Endodermal cell (in vitro differentiated cells): ENCODE measurements around the gene MID2. TPM values are rescaled to one million over a fixed set of nuclear protein-coding genes. Genes with fewer than 3 reads are reported as not detected.
"Not testable (repeated sequence)": the region's sequence is repeated elsewhere in the genome, so short reads cannot be mapped to it uniquely, and the experiment has no call there.

Experiments used
- DNase-seq: peaks from one replicate; pipeline ENCODE4 v3.0.0-alpha.2; 2017
- H3K27ac ChIP-seq: 2 replicates; pipeline ENCODE4 v1.5.1; 2013; ENCODE audit warnings: mild to moderate bottlenecking, low read depth, low read length, moderate library complexity
- H3K27me3 ChIP-seq: 2 replicates; pipeline ENCODE4 v1.6.1; 2013; ENCODE audit warnings: mild to moderate bottlenecking, low read length, moderate library complexity; ENCODE audit not compliant: insufficient read depth, control insufficient read depth, poor library complexity, severe bottlenecking
- H3K36me3 ChIP-seq: 2 replicates; pipeline ENCODE4 v1.7.0; 2013; ENCODE audit warnings: mild to moderate bottlenecking, low read length, moderate library complexity; ENCODE audit not compliant: control insufficient read depth, insufficient read depth
- H3K4me1 ChIP-seq: one replicate; pipeline ENCODE4 v1.7.0; 2013; ENCODE audit warnings: low read length; ENCODE audit not compliant: control insufficient read depth, insufficient read depth
- H3K4me3 ChIP-seq: 2 replicates; pipeline ENCODE4 v1.5.1; 2013; ENCODE audit warnings: mild to moderate bottlenecking, low read length, moderate library complexity
- H3K9ac ChIP-seq: 2 replicates; pipeline ENCODE4 v1.6.1; 2013; ENCODE audit warnings: mild to moderate bottlenecking, low read length, moderate library complexity; ENCODE audit not compliant: poor library complexity, severe bottlenecking; ENCODE audit errors: extremely low read depth
- H3K9me3 ChIP-seq: 2 replicates; pipeline ENCODE4 v1.6.1; 2013; ENCODE audit warnings: mild to moderate bottlenecking, low read length, moderate library complexity; ENCODE audit not compliant: control insufficient read depth
- H3K27ac Mint-ChIP-seq: 2 replicates; pipeline ENCODE4 v1.8.0; 2020; ENCODE audit warnings: mixed read lengths
- H3K27me3 Mint-ChIP-seq: 2 replicates; pipeline ENCODE4 v1.8.0; 2021; ENCODE audit warnings: mild to moderate bottlenecking, mixed read lengths; ENCODE audit not compliant: insufficient read depth
- H3K36me3 Mint-ChIP-seq: 2 replicates; pipeline ENCODE4 v1.8.0; 2020; ENCODE audit warnings: low read depth, mixed read lengths
- H3K4me1 Mint-ChIP-seq: 2 replicates; pipeline ENCODE4 v1.8.0; 2020; ENCODE audit warnings: mixed read lengths
- H3K4me3 Mint-ChIP-seq: 2 replicates; pipeline ENCODE4 v1.8.0; 2020; ENCODE audit warnings: mild to moderate bottlenecking, moderate library complexity, mixed read lengths
- H3K9me3 Mint-ChIP-seq: 2 replicates; pipeline ENCODE4 v1.8.0; 2020; ENCODE audit warnings: mild to moderate bottlenecking, mixed read lengths
- CTCF ChIP-seq: fragments of 200-600 bp; sonication (generic); conservative IDR thresholded peaks from 2 replicates; pipeline ENCODE4 v1.5.0; 2021; ENCODE audit warnings: antibody characterized with exemption, mild to moderate bottlenecking
- WGBS, 2 experiments: methylation state at CpG; one replicate each; pipeline versions ENCODE4 v1.1.5 to v1.1.7; 2013; ENCODE audit warnings: missing lambda C conversion rate in 2 of 2, mixed read lengths in 1 of 2; ENCODE audit not compliant: insufficient coverage in 1 of 2, insufficient read length in 1 of 2; 5-methylcytosine and 5-hydroxymethylcytosine counted together
- total RNA-seq, 2 donors: library from RNA; stranded (reverse); fragmentation: NEBNext Ultra II Directional in 1 of 2; extraction: Animal tissue kit (Norgen Biotek cat#: 25700) in 1 of 2; gene quantifications; 2 replicates in 1 of 2; 3 replicates in 1 of 2; pipeline ENCODE4 v1.2.1, GENCODE V29; 2021

Gene MID2
- total RNA-seq, 2 donors from 2014 or later = 5.2 to 10.0 TPM

DNA sequence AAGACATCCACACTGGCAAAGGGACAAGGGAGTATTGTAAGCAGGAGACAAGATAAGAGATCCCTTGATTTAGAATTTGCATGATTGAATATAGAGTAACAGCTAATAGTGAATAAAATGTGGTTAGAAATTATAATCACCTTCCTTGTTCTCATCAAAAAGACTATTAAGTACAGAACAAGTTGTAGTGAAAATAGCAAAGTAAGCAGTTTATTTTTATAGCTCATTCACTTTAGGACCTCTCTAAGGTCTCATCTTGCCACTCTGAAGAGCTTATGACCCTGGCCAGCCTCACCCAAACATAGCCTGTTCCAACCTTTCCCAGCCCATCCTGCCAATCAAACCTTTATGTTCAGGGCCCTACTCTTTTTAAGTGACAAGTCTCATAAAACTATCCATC lies 30.6 kb downstream of the MID2 start:
- Histone ChIP-seq H3K36me3 (no peaks in the 10 kb centered on the region), H3K4me3 (no peak overlapping the region), H3K9me3 (no peaks in the 10 kb centered on the region), H3K27ac (no peak overlapping the region), H3K4me1 (no peaks in the 10 kb centered on the region), H3K9ac (no peak overlapping the region), H3K27me3 (no peaks in the 10 kb centered on the region)
- DNase-seq = no peak
- peaks cover 37% of the 10 kb centered on the region for H3K4me1 Mint-ChIP-seq
- H3K9me3 Mint-ChIP-seq = peaks cover 3% of the 10 kb centered on the region
- no peak overlapping the region for H3K27ac Mint-ChIP-seq
- H3K4me3 Mint-ChIP-seq = no peak overlapping the region
- TF ChIP-seq CTCF = no peak
- peaks cover 6% of the 10 kb centered on the region for H3K27me3 Mint-ChIP-seq
- H3K36me3 Mint-ChIP-seq = peaks cover 2% of the 10 kb centered on the region

DNA sequence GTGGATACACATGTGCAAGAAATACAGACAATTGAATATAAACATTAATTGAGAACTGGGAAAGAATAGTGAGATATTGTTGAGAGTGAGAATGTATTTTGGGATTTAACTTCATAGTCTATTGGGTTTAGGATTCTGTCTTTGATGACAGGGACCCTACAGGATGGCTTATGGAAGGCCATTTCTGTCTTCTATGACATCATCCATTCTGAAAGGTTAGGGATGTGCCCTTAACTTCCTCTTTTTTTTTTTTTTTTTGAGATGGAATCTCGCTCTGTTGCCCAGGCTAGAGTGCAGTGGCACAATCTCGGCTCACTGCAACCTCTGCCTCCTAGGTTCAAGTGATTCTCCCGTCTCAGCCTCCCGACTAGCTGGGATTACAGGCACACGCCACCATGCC lies 31.4 kb downstream of the MID2 start:
- H3K9me3 ChIP-seq, DNase-seq, H3K36me3 ChIP-seq, H3K27me3 Mint-ChIP-seq, H3K27ac ChIP-seq, H3K36me3 Mint-ChIP-seq, H3K4me3 Mint-ChIP-seq, H3K9me3 Mint-ChIP-seq, H3K27ac Mint-ChIP-seq, H3K9ac ChIP-seq, H3K4me3 ChIP-seq, H3K27me3 ChIP-seq, H3K4me1 ChIP-seq: not testable (repeated sequence)
- H3K4me1 Mint-ChIP-seq = peaks cover 34% of the 10 kb centered on the region
- WGBS, 2 experiments = 91% methylated on average over 5 of the region's 5 CpGs; no CpG with 5 or more reads in 1 of the 2 experiments

GRCh38 chrX:107857837-107858236 lies 32.2 kb downstream of the MID2 start:
- no peak overlapping the region for H3K4me3 ChIP-seq
- H3K27me3 Mint-ChIP-seq = peaks cover 5% of the 10 kb centered on the region
- no peaks in the 10 kb centered on the region for H3K36me3 ChIP-seq
- TF ChIP-seq CTCF = no peak
- peaks cover 3% of the 10 kb centered on the region for H3K9me3 Mint-ChIP-seq
- no peak overlapping the region for H3K27ac ChIP-seq
- no peaks in the 10 kb centered on the region for H3K4me1 ChIP-seq
- DNase-seq = no peak
- peaks cover 2% of the 10 kb centered on the region for H3K36me3 Mint-ChIP-seq
- no peak overlapping the region for H3K27ac Mint-ChIP-seq
- H3K9me3 ChIP-seq = no peaks in the 10 kb centered on the region
- 94% methylated on average over 5 of the region's 5 CpGs; no CpG with 5 or more reads in 1 of the 2 experiments for WGBS, 2 experiments
- H3K9ac ChIP-seq = no peak overlapping the region
- peaks cover 9% of the 10 kb centered on the region for H3K27me3 ChIP-seq
- H3K4me1 Mint-ChIP-seq = peaks cover 31% of the 10 kb centered on the region
- no peak overlapping the region for H3K4me3 Mint-ChIP-seq

- peaks cover 15% of the 10 kb centered on the region for H3K27me3 ChIP-seq
- no peak for DNase-seq
- peaks cover 31% of the 10 kb centered on the region for H3K4me1 Mint-ChIP-seq
- H3K36me3 Mint-ChIP-seq = no peaks in the 10 kb centered on the region
- peaks cover 10% of the 10 kb centered on the region for H3K27me3 Mint-ChIP-seq
- TF ChIP-seq CTCF = no peak
- no peaks in the 10 kb centered on the region for H3K4me1 ChIP-seq
- WGBS, 2 experiments = 94 to 96% methylated on average over 2 to 4 of the region's 4 CpGs
- H3K27ac Mint-ChIP-seq = no peak overlapping the region
- no peaks in the 10 kb centered on the region for H3K36me3 ChIP-seq
- no peak overlapping the region for H3K4me3 ChIP-seq
- H3K9me3 ChIP-seq = no peaks in the 10 kb centered on the region
- H3K9ac ChIP-seq = no peak overlapping the region
- H3K4me3 Mint-ChIP-seq = no peak overlapping the region
- no peaks in the 10 kb centered on the region for H3K9me3 Mint-ChIP-seq
- H3K27ac ChIP-seq = no peak overlapping the region
These were observed 35.4 kb downstream of the MID2 start for GRCh38 chrX:107861056-107861455.
